ENCODE results near the gene LRRC7. TPM values are rescaled to one million over a fixed set of nuclear protein-coding genes. Genes with fewer than 3 reads are reported as not detected.

The LRRC7 gene
- total RNA-seq, 6 experiments from 2014 or later: 0.09 to 0.33 (median 0.23) TPM

GRCh38 chr1:69569175-69569541 is 1.4 kb downstream of the LRRC7 start:
- H3K4me1 Mint-ChIP-seq (ENCODE audit: low read depth): peaks cover 6% of the 10 kb centered on the region; the same call in 1 of the 2 replicates
- H3K36me3 Mint-ChIP-seq (ENCODE audit: low read depth): no peaks in the 10 kb centered on the region
- DNase-seq: no peak
- no peak overlapping the region for H3K27ac Mint-ChIP-seq
- no peak for TF ChIP-seq CTCF (IDR thresholded peaks at IDR 0.05)
- H3K4me3 Mint-ChIP-seq: no peak overlapping the region
- H3K27me3 Mint-ChIP-seq (ENCODE audit: insufficient read depth): peaks cover 8% of the 10 kb centered on the region
- H3K9me3 Mint-ChIP-seq: peaks cover 8% of the 10 kb centered on the region

- Mint-ChIP-seq H3K36me3 (ENCODE audit: low read depth) (no peaks in the 10 kb centered on the region), H3K4me1 (ENCODE audit: low read depth) (peaks cover 6% of the 10 kb centered on the region; the same call in 1 of the 2 replicates), H3K4me3 (no peak overlapping the region), H3K27me3 (ENCODE audit: insufficient read depth) (peaks cover 8% of the 10 kb centered on the region), H3K9me3 (peaks cover 8% of the 10 kb centered on the region), H3K27ac (no peak overlapping the region)
- no peak for TF ChIP-seq CTCF (IDR thresholded peaks at IDR 0.05)
- no peak for DNase-seq
Measured at GRCh38 chr1:69569576-69570328, 2.0 kb downstream of the LRRC7 start.

GRCh38 chr1:69570356-69570755 is 2.6 kb downstream of the LRRC7 start:
- H3K9me3 Mint-ChIP-seq: peaks cover 8% of the 10 kb centered on the region
- TF ChIP-seq CTCF (IDR thresholded peaks at IDR 0.05): no peak
- DNase-seq: no peak
- no peak overlapping the region for H3K4me3 Mint-ChIP-seq
- peaks cover 8% of the 10 kb centered on the region for H3K27me3 Mint-ChIP-seq (ENCODE audit: insufficient read depth)
- no peaks in the 10 kb centered on the region for H3K36me3 Mint-ChIP-seq (ENCODE audit: low read depth)
- peaks cover 6% of the 10 kb centered on the region; the same call in 1 of the 2 replicates for H3K4me1 Mint-ChIP-seq (ENCODE audit: low read depth)
- no peak overlapping the region for H3K27ac Mint-ChIP-seq

GRCh38 chr1:69572921-69573320 is 5.2 kb downstream of the LRRC7 start:
- H3K4me1 Mint-ChIP-seq (ENCODE audit: low read depth): no peaks in the 10 kb centered on the region
- no peak overlapping the region for H3K27ac Mint-ChIP-seq
- DNase-seq: no peak
- peaks cover 3% of the 10 kb centered on the region; the same call in 1 of the 2 replicates for H3K9me3 Mint-ChIP-seq
- no peak for TF ChIP-seq CTCF (IDR thresholded peaks at IDR 0.05)
- H3K36me3 Mint-ChIP-seq (ENCODE audit: low read depth): no peaks in the 10 kb centered on the region
- H3K27me3 Mint-ChIP-seq (ENCODE audit: insufficient read depth): peaks cover 8% of the 10 kb centered on the region
- no peak overlapping the region for H3K4me3 Mint-ChIP-seq

GRCh38 chr1:69573911-69574310 is 6.2 kb downstream of the LRRC7 start:
- Mint-ChIP-seq H3K4me1 (ENCODE audit: low read depth) (no peaks in the 10 kb centered on the region), H3K36me3 (ENCODE audit: low read depth) (no peaks in the 10 kb centered on the region), H3K9me3 (peaks cover 3% of the 10 kb centered on the region; the same call in 1 of the 2 replicates), H3K27me3 (ENCODE audit: insufficient read depth) (peaks cover 5% of the 10 kb centered on the region; the same call in 1 of the 2 replicates), H3K27ac (no peak overlapping the region), H3K4me3 (no peak overlapping the region)
- TF ChIP-seq CTCF (IDR thresholded peaks at IDR 0.05): no peak
- DNase-seq: no peak
